ENCODE measurements around the gene LAMA5.

Gene LAMA5

GRCh38 chr20:62312662-62312977, 54.5 kb downstream of the LAMA5 start:
- no peaks in the 10 kb centered on the region; the same call in 1 of the 2 replicates for H3K36me3 ChIP-seq (replicated peaks; ENCODE audit: insufficient read depth, low read length)
- no peaks in the 10 kb centered on the region for H3F3A ChIP-seq (ENCODE audit: insufficient read depth, low read length)
- H3K27me3 ChIP-seq (replicated peaks; ENCODE audit: insufficient read depth, low read length), result no peaks in the 10 kb centered on the region
- peaks cover 4% of the 10 kb centered on the region for H3K79me2 ChIP-seq (ENCODE audit: low read length)
- H4K20me1 ChIP-seq (ENCODE audit: insufficient read depth, low read length), result no peaks in the 10 kb centered on the region
- no peak overlapping the region for H3K4me2 ChIP-seq (ENCODE audit: low read depth, low read length)
- TF ChIP-seq EZH2phosphoT487 (IDR thresholded peaks at IDR 0.05; ENCODE audit: low read length) (no peak), EZH2 (optimal IDR thresholded peaks at IDR 0.05; ENCODE audit: low read depth, low read length) (no peak)
- TF ChIP-seq, protein P1, sequence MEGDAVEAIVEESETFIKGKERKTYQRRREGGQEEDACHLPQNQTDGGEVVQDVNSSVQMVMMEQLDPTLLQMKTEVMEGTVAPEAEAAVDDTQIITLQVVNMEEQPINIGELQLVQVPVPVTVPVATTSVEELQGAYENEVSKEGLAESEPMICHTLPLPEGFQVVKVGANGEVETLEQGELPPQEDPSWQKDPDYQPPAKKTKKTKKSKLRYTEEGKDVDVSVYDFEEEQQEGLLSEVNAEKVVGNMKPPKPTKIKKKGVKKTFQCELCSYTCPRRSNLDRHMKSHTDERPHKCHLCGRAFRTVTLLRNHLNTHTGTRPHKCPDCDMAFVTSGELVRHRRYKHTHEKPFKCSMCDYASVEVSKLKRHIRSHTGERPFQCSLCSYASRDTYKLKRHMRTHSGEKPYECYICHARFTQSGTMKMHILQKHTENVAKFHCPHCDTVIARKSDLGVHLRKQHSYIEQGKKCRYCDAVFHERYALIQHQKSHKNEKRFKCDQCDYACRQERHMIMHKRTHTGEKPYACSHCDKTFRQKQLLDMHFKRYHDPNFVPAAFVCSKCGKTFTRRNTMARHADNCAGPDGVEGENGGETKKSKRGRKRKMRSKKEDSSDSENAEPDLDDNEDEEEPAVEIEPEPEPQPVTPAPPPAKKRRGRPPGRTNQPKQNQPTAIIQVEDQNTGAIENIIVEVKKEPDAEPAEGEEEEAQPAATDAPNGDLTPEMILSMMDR (IDR thresholded peaks at IDR 0.05; ENCODE audit: low read length), result no peak
- H3K27ac ChIP-seq (ENCODE audit: low read length), result no peak overlapping the region
- no peaks in the 10 kb centered on the region for H3K4me1 ChIP-seq (ENCODE audit: low read length)
- no peak overlapping the region for H3K4me3 ChIP-seq (ENCODE audit: low read length)
- no peak for DNase-seq
- no peaks in the 10 kb centered on the region for H3K9me2 ChIP-seq (replicated peaks; ENCODE audit: insufficient read depth, low read length)
- no peak overlapping the region for H2AFZ ChIP-seq (ENCODE audit: low read length)
- H3K9ac ChIP-seq (ENCODE audit: low read length), result no peak overlapping the region
- no peaks in the 10 kb centered on the region for H3K9me3 ChIP-seq (replicated peaks; ENCODE audit: insufficient read depth, low read length)

GRCh38 chr20:62311832-62312661, 55.1 kb downstream of the LAMA5 start:
- Histone ChIP-seq H3K4me2 (ENCODE audit: low read depth, low read length) (no peak overlapping the region), H3F3A (ENCODE audit: insufficient read depth, low read length) (no peaks in the 10 kb centered on the region), H2AFZ (ENCODE audit: low read length) (no peak overlapping the region), H3K9me2 (replicated peaks; ENCODE audit: insufficient read depth, low read length) (no peaks in the 10 kb centered on the region), H3K9ac (ENCODE audit: low read length) (no peak overlapping the region), H3K4me1 (ENCODE audit: low read length) (no peaks in the 10 kb centered on the region), H4K20me1 (ENCODE audit: insufficient read depth, low read length) (no peaks in the 10 kb centered on the region), H3K27ac (ENCODE audit: low read length) (no peak overlapping the region), H3K27me3 (replicated peaks; ENCODE audit: insufficient read depth, low read length) (no peaks in the 10 kb centered on the region), H3K79me2 (ENCODE audit: low read length) (peaks cover 9% of the 10 kb centered on the region), H3K4me3 (ENCODE audit: low read length) (no peak overlapping the region), H3K36me3 (replicated peaks; ENCODE audit: insufficient read depth, low read length) (no peaks in the 10 kb centered on the region; the same call in 1 of the 2 replicates), H3K9me3 (replicated peaks; ENCODE audit: insufficient read depth, low read length) (no peaks in the 10 kb centered on the region)
- no peak for TF ChIP-seq EZH2phosphoT487 (IDR thresholded peaks at IDR 0.05; ENCODE audit: low read length)
- TF ChIP-seq EZH2 (optimal IDR thresholded peaks at IDR 0.05; ENCODE audit: low read depth, low read length), result no peak
- TF ChIP-seq, protein P1 (IDR thresholded peaks at IDR 0.05; ENCODE audit: low read length), result no peak
- no peak for DNase-seq

DNA sequence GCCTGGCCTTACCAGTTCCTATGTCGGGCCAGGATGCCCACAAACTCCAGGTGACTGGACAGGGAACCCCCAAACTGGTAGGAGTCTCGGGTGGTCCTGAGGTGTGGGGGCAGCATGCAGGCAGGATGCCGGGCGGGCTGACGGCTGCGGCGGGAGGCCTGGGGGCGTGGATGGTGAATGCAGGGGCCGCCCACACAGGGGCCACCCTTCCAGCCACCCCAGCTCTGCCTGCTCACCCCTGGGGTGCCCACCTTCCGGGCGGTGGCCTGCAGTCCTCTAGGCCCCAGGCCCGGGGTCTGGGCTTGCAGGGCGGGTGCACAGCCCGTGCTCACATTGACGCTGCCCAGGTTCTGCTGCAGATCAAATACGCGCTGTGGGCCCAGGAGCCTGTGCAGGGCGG, 56.0 kb downstream of the LAMA5 start:
- H3K36me3 ChIP-seq (replicated peaks; ENCODE audit: insufficient read depth, low read length), result peaks cover 4% of the 10 kb centered on the region; the same call in 1 of the 2 replicates
- no peaks in the 10 kb centered on the region for H3K9me3 ChIP-seq (replicated peaks; ENCODE audit: insufficient read depth, low read length)
- H3K4me1 ChIP-seq (ENCODE audit: low read length), result no peaks in the 10 kb centered on the region
- H3K79me2 ChIP-seq (ENCODE audit: low read length), result peaks cover 18% of the 10 kb centered on the region
- 0 out of 2 replicates have a peak, but pooled peaks cover 2% of the 10 kb centered on the region for H4K20me1 ChIP-seq (ENCODE audit: insufficient read depth, low read length)
- H3K9ac ChIP-seq (ENCODE audit: low read length), result no peak overlapping the region
- H2AFZ ChIP-seq (ENCODE audit: low read length), result no peak overlapping the region
- H3F3A ChIP-seq (ENCODE audit: insufficient read depth, low read length), result peaks cover 3% of the 10 kb centered on the region; the same call in 1 of the 2 replicates
- H3K9me2 ChIP-seq (replicated peaks; ENCODE audit: insufficient read depth, low read length), result no peaks in the 10 kb centered on the region
- H3K27me3 ChIP-seq (replicated peaks; ENCODE audit: insufficient read depth, low read length), result no peaks in the 10 kb centered on the region
- no peak overlapping the region for H3K4me2 ChIP-seq (ENCODE audit: low read depth, low read length)
- TF ChIP-seq, protein P1 (IDR thresholded peaks at IDR 0.05; ENCODE audit: low read length), result no peak
- TF ChIP-seq EZH2phosphoT487 (IDR thresholded peaks at IDR 0.05; ENCODE audit: low read length), result no peak
- no peak for TF ChIP-seq EZH2 (optimal IDR thresholded peaks at IDR 0.05; ENCODE audit: low read depth, low read length)
- DNase-seq, result no peak
- no peak overlapping the region for H3K4me3 ChIP-seq (ENCODE audit: low read length)
- H3K27ac ChIP-seq (ENCODE audit: low read length), result no peak overlapping the region

All from MM.1S (cell line).